GM12873 (cell line): ENCODE results near the gene ZBTB20.

ENCODE experiments used
- CTCF ChIP-seq: IDR thresholded peaks from 2 replicates; pipeline ENCODE4 v1.5.1; 2012; ENCODE audit warnings: low read depth, mild to moderate bottlenecking, moderate library complexity, low read length, control low read depth; ENCODE audit not compliant: insufficient read depth; ENCODE audit errors: missing control alignments

The ZBTB20 gene

DNA sequence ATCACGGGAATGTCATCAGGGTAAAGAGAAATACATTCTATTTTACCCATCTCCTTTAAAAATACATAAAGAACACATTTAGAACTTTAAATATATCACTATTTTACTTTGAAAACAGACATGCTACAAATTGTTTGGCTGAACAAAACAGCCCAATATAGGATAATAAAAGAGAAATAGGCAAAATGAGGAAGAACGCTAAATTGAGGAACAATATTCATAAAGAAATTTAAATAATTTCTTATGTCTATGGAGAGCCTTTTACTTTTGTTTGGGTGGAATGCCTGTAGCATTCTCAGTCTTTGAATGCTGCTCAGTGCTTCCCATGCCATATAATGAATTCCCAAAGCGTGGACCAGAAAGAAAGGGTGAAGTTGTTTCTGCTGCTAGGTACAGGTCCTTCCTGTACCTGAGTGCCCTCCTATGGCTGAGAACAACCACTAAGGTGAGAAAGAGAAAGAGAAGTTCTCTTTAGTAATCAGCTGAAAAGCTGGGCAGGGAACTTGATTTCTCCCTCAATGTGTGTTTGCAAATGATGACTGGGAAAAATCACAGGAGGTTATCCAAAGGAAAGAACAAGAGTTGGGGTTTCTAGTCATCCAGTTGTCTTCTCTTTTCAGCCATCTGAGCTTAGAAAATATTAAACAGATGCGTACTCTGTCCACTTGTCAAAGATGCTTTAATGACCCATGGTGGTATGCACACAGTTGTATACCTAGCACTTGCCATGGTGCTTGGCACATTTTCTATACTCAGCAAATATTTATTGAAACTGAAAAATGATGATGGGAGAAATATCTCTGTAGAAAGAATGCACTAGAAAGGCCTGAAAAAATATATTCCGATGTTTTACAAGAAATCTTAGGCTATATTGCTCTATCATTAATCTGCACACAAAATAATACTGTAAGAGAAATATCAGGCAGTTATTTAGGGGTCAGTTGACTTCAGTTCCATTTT lies 448.7 kb downstream of the ZBTB20 start:
- TF ChIP-seq CTCF, result no peak

GRCh38 chr3:114697401-114697800 lies 449.7 kb downstream of the ZBTB20 start:
- no peak for TF ChIP-seq CTCF

DNA sequence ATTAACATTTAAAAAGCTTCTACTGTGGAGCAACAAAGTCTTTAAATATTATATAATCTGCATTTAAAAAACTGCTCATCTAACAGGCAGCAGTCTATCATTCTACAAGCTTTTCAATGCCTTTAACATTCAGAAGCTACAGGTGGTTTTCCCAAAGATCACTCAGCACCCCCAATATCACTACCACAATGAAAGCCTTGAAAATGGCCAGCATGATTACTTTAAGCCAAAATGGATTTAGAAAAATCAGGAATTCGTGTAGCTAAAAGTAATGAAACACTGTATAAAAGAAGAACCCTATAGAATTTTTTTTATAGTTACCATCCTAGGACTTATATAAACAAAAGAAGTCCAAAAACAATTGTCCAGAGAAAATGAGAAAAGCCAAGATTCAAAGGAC lies 452.8 kb downstream of the ZBTB20 start:
- TF ChIP-seq CTCF, result no peak

DNA sequence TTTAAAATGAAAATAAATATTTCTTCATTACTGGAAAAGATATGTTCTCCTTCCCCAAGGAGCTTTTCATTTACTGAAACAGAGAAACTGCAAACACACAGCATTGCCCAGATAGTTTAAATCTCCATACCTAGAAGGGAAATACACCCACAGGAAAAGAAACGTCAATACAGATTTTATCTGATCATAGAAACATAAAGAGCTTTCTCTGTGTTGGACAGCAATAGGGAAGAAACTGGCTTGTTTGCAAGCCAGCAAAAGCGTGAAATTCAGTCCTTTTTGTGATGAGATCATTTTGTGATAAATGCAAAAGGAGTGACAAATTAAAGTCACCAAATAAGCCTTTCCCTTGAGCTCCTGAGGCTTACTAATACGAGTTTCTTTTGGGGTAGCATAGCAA lies 455.2 kb downstream of the ZBTB20 start:
- no peak for TF ChIP-seq CTCF

- no peak for TF ChIP-seq CTCF
These were observed 456.2 kb downstream of the ZBTB20 start for GRCh38 chr3:114690911-114691310.

GRCh38 chr3:114687151-114687550 lies 459.9 kb downstream of the ZBTB20 start:
- TF ChIP-seq CTCF, result no peak

GRCh38 chr3:114686621-114687020 lies 460.5 kb downstream of the ZBTB20 start:
- no peak for TF ChIP-seq CTCF
